ENCODE results near the gene ACP2. TPM values are rescaled to one million over a fixed set of nuclear protein-coding genes. Genes with fewer than 3 reads are reported as not detected.

Gene ACP2
- polyA plus RNA-seq, 2 of the 4 experiments (the other 2 are of a cell fraction) = 13.6 to 19.7 TPM

- no peak for FAIRE-seq
- H3K27ac ChIP-seq = peak overlapping the region in 1 of 2 experiments; percentile 95; a peak in 1 of 6 replicates
- no peak for TF ChIP-seq BHLHE40 (IDR thresholded peaks at IDR 0.05; ENCODE audit: low read depth, low read length)
- TF ChIP-seq HOXB13 (CRISPR knock-in tag; IDR thresholded peaks at IDR 0.05; ENCODE audit: low read depth) = no peak
- TF ChIP-seq JUN (IDR thresholded peaks at IDR 0.05) = no peak
- TF ChIP-seq MAZ (IDR thresholded peaks at IDR 0.05; ENCODE audit: borderline replicate concordance, low read depth, low read length) = no peak
- TF ChIP-seq CBX8 (IDR thresholded peaks at IDR 0.05) = no peak
- TF ChIP-seq FOSB (CRISPR knock-in tag; IDR thresholded peaks at IDR 0.05) = no peak
- TF ChIP-seq GATA3 (IDR thresholded peaks at IDR 0.05; ENCODE audit: borderline replicate concordance) = no peak
- TF ChIP-seq HMGXB4 (CRISPR knock-in tag; IDR thresholded peaks at IDR 0.05; ENCODE audit: borderline replicate concordance) = no peak
- TF ChIP-seq USF2 (IDR thresholded peaks at IDR 0.05) = no peak
- TF ChIP-seq EHF (CRISPR knock-in tag; IDR thresholded peaks at IDR 0.05) = no peak
- TF ChIP-seq FOSL2 (IDR thresholded peaks at IDR 0.05) = no peak
- no peak for TF ChIP-seq FOSL2 (CRISPR knock-in tag; IDR thresholded peaks at IDR 0.05)
- TF ChIP-seq CTCF (IDR thresholded peaks at IDR 0.05) = no peak
- TF ChIP-seq CHD4 (IDR thresholded peaks at IDR 0.05; ENCODE audit: borderline replicate concordance) = no peak
- TF ChIP-seq E2F6 (IDR thresholded peaks at IDR 0.05; ENCODE audit: borderline replicate concordance, low read depth) = no peak
- no peak for TF ChIP-seq FOXS1 (CRISPR knock-in tag; IDR thresholded peaks at IDR 0.05)
- TF ChIP-seq TP53 (CRISPR knock-in tag; IDR thresholded peaks at IDR 0.05) = no peak
- no peak for ATAC-seq
- CTCF ChIA-PET = interaction anchor here (0.6 to 3.9 kb wide), 19 partner anchors 9 to 152 kb away, joined by 3 to 30 read pairs (median 4); partner anchors contain the start of gene ACP2
- POLR2A ChIA-PET = interaction anchor here (0.6 to 1.6 kb wide), 6 partner anchors 23 to 106 kb away, joined by 3 to 6 read pairs (median 4); partner anchors contain the start of genes ACP2 and DDB2
- peak overlapping the region; percentile 72; the same call in 1 of the 3 replicates for H3K4me3 ChIP-seq
- H3K9me3 ChIP-seq = no peaks in the 10 kb centered on the region
- peaks cover 22% of the 10 kb centered on the region for H3K4me1 ChIP-seq
- DNase-seq (ENCODE audit: low read depth in 1 of 2, low spot score in 1 of 2) = no peak
- WGBS (ENCODE audit: missing lambda C conversion rate) = 66% methylated on average over 4 of the region's 4 CpGs
- peak overlapping the region; percentile 97 for H3K4me2 ChIP-seq
Measured at GRCh38 chr11:47271328-47271727, 22.7 kb upstream of the ACP2 start.

GRCh38 chr11:47270331-47271271, 22.0 kb upstream of the ACP2 start:
- WGBS (ENCODE audit: missing lambda C conversion rate) = 5% methylated on average over 18 of the region's 34 CpGs
- H3K9me3 ChIP-seq = no peaks in the 10 kb centered on the region
- POLR2A ChIA-PET = interaction anchor here (0.6 to 1.6 kb wide), 8 partner anchors 22 to 105 kb away, joined by 3 to 6 read pairs (median 4); partner anchors contain the start of genes ACP2 and DDB2
- DNase-seq (ENCODE audit: low read depth in 1 of 2, low spot score in 1 of 2) (peak; percentile 44 to 57), ATAC-seq (peak; percentile 30 to 44; a peak in 5 of 6 replicates), FAIRE-seq (no peak)
- H3K4me1 ChIP-seq = peaks cover 23% of the 10 kb centered on the region
- CTCF ChIA-PET = interaction anchor here (0.7 to 3.9 kb wide), 19 partner anchors 10 to 117 kb away, joined by 3 to 30 read pairs (median 4); partner anchors contain the start of gene ACP2
- H3K4me2 ChIP-seq = peak overlapping the region; percentile 97
- H3K4me3 ChIP-seq = peak overlapping the region; percentile 72
- H3K27ac ChIP-seq = peak overlapping the region; percentile 95 to 99
- TF ChIP-seq RNF2 (IDR thresholded peaks at IDR 0.05; ENCODE audit: borderline replicate concordance, low read depth) (no peak), CTCF (IDR thresholded peaks at IDR 0.05) (peak; percentile 30; the same call in 1 of the 3 replicates), HEYL (CRISPR knock-in tag; IDR thresholded peaks at IDR 0.05) (no peak), FOSL2 (IDR thresholded peaks at IDR 0.05) (no peak), FOSL2 (CRISPR knock-in tag; IDR thresholded peaks at IDR 0.05) (no peak), HES2 (IDR thresholded peaks at IDR 0.05) (no peak), BHLHE40 (IDR thresholded peaks at IDR 0.05; ENCODE audit: low read depth, low read length) (no peak), RAD21 (conservative IDR thresholded peaks at IDR 0.05 in 1 of 2, IDR thresholded peaks at IDR 0.05 in 1 of 2) (no peak), SMC3 (IDR thresholded peaks at IDR 0.05) (peak; percentile 26; the same call in 1 of the 3 replicates), CHD2 (IDR thresholded peaks at IDR 0.05; ENCODE audit: low read length, partially characterized antibody) (no peak), RARB (CRISPR knock-in tag; IDR thresholded peaks at IDR 0.05) (no peak), ZNF302 (CRISPR knock-in tag; IDR thresholded peaks at IDR 0.05) (no peak), TFCP2L1 (CRISPR knock-in tag; IDR thresholded peaks at IDR 0.05) (no peak), ESRRA (IDR thresholded peaks at IDR 0.05; ENCODE audit: borderline replicate concordance, low read length) (no peak)

Data from A549 (cell line).